Dedifferentiated amniotic fluid mesenchymal stem cell (primary cell): ENCODE data around the gene PDLIM5.

ENCODE experiments used
- DNase-seq: peaks from one replicate; pipeline ENCODE4 v3.0.0-alpha.2; 2016; ENCODE audit errors: extremely low spot score

The PDLIM5 gene

DNA sequence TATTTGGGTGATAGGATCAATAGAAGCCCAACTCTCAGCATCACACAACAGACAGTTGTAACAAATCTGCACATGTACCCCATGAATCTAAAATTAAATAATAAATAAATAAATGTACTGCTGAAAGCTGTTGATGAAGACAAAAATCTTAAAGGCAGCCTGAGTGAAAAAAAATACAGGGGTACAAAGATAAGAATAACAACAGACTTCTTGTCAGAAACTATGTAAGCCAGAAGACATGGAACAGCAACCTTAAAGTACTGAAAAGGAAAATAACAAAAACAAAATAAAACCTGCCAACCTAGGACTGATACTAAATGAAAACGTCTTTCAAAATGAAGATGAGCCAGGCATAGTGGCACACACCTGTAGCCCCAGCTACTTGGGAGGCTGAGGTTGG is 25.0 kb upstream of the PDLIM5 start:
- no peak for DNase-seq

GRCh38 chr4:94428884-94429283 is 22.9 kb upstream of the PDLIM5 start:
- DNase-seq = no peak

- DNase-seq = no peak
Measured at GRCh38 chr4:94430406-94430805, 21.3 kb upstream of the PDLIM5 start.

- DNase-seq = no peak
Measured at GRCh38 chr4:94431388-94431787, 20.4 kb upstream of the PDLIM5 start.

DNA sequence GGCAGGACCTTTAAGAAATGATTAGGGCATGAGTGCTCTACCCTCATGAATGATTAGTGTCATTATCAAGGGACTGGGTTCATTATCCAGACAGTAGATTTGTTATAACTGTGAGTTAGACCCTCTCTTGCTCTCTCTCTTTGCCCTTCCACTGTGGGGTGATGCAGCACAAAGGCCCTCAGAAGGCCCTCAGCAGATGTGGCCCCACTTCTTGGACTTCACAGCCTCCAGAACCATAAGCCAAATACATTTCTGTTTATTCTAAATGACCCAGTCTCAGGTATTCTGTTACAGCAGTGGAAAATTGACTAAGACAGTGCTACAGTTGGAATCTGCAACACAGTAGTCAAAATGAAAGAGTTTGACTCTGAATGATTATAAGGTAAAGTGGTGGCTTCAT is 17.2 kb upstream of the PDLIM5 start:
- no peak for DNase-seq

- no peak for DNase-seq
Measured at GRCh38 chr4:94435874-94436273, 15.9 kb upstream of the PDLIM5 start.

DNA sequence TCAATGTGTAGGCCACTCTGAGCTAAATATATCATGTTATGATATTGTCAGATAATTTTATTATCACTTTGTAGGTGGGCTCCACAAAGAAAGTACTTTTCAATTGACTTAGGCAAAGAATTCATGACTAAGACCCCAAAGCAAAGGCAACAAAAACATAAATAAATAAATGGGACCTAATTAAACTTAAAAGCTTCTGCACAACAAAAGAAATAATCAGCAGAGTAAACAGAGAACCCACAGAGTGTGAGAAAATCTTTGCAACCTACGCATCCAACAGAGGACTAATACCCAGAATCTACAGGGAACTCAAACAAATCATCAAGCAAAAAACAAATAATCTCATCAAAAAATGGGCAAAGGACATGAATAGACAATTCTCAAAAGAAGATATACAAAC is 15.2 kb upstream of the PDLIM5 start:
- DNase-seq = no peak

GRCh38 chr4:94439606-94440005 is 12.1 kb upstream of the PDLIM5 start:
- DNase-seq = no peak

- DNase-seq = no peak
Measured at GRCh38 chr4:94441838-94442237, 9.9 kb upstream of the PDLIM5 start.

GRCh38 chr4:94442251-94442650 is 9.5 kb upstream of the PDLIM5 start:
- DNase-seq = no peak

DNA sequence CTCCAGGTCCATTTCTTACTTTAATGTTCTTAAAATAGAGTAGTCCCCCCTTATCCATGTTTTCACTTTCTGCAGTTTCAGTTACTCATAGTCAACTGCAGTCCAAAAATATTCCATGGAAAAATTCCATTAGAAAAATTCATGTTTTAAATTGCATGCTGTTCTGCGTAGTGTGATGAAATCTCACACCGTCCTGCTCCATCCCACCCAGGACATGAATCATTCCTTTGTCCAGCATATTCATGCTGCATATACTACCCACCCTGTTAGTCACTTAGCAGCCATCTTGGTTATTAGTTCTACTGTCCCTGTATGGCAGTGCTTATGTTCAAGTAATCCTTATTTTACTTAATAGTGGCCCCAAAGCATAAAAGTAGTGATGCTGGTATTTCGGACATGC is 5.4 kb upstream of the PDLIM5 start:
- DNase-seq = peak; percentile 81

- DNase-seq = no peak
Measured at GRCh38 chr4:94447754-94448411, 3.9 kb upstream of the PDLIM5 start.

DNA sequence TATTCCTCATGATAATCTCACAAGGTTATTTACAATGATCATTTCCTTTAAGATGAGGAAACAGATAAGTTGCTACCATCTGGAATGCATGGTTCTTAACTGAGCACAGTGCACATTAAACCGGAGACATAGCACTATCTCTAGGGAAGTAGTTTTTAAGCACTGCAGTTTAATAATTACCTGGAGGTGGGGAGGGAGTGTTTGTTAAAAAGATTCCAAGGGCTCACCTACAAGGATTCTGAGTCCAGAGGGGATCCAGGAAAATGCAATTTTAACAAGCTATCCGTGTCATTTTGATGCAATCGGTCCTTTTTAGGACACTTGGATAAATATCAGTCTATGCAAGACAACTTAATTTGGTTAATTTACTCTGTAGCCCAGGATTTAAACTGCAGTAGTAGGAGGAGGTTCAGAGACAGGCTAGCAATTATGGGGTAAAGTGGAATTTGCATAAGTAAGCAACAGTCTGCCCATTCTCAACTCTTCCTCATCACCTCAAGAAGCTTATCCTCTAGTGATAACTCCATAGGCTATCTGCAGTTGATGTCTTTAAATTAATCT is 2.8 kb upstream of the PDLIM5 start:
- no peak for DNase-seq

GRCh38 chr4:94451051-94451694 is 569 bp upstream of the PDLIM5 start:
- DNase-seq = no peak

GRCh38 chr4:94452476-94453371 is 982 bp downstream of the PDLIM5 start:
- DNase-seq = peak; percentile 55

DNA sequence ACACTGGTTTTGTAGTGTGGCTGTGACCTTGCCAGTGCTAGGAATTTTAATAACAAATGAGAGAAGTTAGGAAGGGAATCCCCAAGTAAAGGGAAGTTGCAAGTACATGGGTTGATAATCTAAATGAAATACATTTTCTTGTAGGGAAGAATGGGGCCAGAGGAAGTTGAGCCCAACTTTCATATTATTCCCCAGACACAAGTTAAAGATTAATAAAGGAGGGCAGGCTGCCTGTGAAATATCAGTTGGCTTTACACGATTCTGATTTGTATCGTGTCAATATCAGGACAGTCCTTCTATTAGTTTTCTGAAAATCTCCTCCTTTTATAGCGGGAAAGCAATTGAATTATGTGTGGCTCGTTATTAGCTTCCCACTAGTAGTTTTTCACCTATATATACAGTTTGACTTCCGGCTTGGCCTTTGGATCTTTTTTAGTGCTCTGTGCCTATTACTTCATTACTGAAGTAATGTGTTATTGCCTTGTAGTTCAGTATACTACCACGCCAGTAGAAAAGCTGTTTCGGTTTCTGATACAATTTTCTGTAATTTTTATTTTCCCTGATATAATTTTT is 1.7 kb downstream of the PDLIM5 start:
- no peak for DNase-seq

GRCh38 chr4:94454405-94454804 is 2.7 kb downstream of the PDLIM5 start:
- DNase-seq = no peak

- peak; percentile 66 for DNase-seq
Measured at GRCh38 chr4:94455081-94455480, 3.3 kb downstream of the PDLIM5 start.

GRCh38 chr4:94457692-94458106 is 6.0 kb downstream of the PDLIM5 start:
- no peak for DNase-seq

- DNase-seq = no peak
Measured at GRCh38 chr4:94458682-94459081, 6.9 kb downstream of the PDLIM5 start.

DNA sequence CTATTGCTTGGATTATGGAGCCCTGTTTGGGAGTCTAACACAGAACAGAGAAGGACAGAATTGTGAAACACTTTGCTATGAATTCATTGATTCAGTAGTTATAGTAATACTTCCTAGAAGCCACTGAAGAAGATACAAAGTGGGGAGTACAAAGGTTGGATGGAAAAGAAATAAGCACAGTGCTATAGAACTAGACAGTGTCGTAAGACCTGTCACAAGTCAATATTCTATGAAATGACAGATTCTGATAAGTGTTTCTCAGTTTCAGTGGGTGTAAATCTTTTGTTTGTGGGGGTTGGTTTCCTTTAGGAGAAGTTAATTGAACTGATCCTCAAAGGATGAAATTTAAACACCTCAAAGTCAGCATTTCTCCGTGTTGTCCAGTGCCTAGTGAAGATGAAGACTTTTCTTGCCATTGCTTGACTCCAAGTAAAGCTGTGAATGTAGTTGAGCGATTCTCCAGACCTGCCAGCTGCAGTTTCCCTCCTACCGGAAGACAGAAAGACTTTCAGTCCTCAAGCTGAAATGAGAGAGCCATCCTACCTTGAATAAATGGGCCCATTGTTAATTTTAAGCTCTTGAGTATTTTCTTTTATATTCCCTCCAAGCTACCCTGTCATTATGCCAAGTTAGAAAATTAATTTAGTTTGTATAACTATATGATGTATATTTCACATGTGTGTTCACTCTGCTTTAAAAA is 7.9 kb downstream of the PDLIM5 start:
- DNase-seq = no peak
